HEK293 (cell line): ENCODE measurements around the gene SLC66A2.

Experiments used
- GLIS2 ChIP-seq: fragments of 450-650 bp; formaldehyde crosslinking; IDR thresholded peaks from 2 replicates; pipeline ENCODE4 v1.5.1; 2016; ENCODE audit warnings: missing biosample characterization, missing genetic modification characterization
- PRDM1 ChIP-seq: fragments of 450-650 bp; formaldehyde crosslinking; IDR thresholded peaks from 2 replicates; pipeline ENCODE4; 2016; ENCODE audit warnings: missing biosample characterization, missing genetic modification characterization
- REPIN1 ChIP-seq: fragments of 450-650 bp; formaldehyde crosslinking; IDR thresholded peaks from 2 replicates; pipeline ENCODE4 v1.5.1; 2017; ENCODE audit warnings: missing biosample characterization, missing genetic modification characterization, low read depth
- ZFP3 ChIP-seq: fragments of 450-650 bp; formaldehyde crosslinking; IDR thresholded peaks from 2 replicates; pipeline ENCODE4 v1.5.1; 2016; ENCODE audit warnings: low read depth, missing biosample characterization, missing genetic modification characterization
- ZNF274 ChIP-seq, 2 experiments: fragments of 200-500 bp in 1 of 2; fragments of 450-650 bp in 1 of 2; sonication (Bioruptor generic) in 1 of 2; formaldehyde crosslinking in 1 of 2; IDR thresholded peaks; 2 replicates each; pipeline versions ENCODE4 v1.5.1 to v1.6.1; 2014 to 2016; ENCODE audit warnings: borderline replicate concordance in 1 of 2, inconsistent platforms in 1 of 2, low read length in 1 of 2, missing biosample characterization in 1 of 2, missing genetic modification characterization in 1 of 2
- ZNF362 ChIP-seq: fragments of 450-650 bp; formaldehyde crosslinking; IDR thresholded peaks from 2 replicates; pipeline ENCODE4 v1.5.1; 2016; ENCODE audit warnings: missing biosample characterization, missing genetic modification characterization
- ZNF404 ChIP-seq: fragments of 450-650 bp; formaldehyde crosslinking; IDR thresholded peaks from 2 replicates; pipeline ENCODE4 v1.5.1; 2017; ENCODE audit warnings: missing biosample characterization, missing genetic modification characterization
- TF ChIP-seq, protein P1 (sequence below): fragments of 450-650 bp; formaldehyde crosslinking; IDR thresholded peaks from 2 replicates; pipeline ENCODE4 v1.5.1; 2016; ENCODE audit warnings: missing biosample characterization, missing genetic modification characterization

DNA sequence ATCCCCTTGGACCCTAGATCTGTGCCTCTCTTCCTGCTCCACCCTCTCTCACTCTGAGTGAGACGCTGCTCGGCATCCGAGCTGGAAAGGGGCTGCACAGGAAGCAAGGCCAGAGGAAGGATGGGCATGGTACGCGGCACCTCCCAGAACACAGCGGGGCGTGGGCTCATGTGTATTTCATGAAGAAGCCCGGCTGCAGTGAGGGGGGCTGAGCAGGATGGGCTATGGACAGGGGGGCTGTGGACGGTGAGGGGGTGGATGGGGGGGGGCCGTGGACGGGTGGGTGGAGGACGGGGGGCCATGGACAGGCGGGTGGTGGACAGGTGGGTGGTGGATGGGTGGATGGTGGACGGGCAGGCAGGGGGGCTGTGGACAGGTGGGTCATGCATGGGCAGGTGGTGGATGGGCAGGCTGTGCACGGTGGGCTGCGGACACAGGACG lies 28.5 kb downstream of the SLC66A2 start:
- TF ChIP-seq GLIS2 (tag by site-specific recombination) (no peak), ZFP3 (tag by site-specific recombination) (no peak), ZNF362 (tag by site-specific recombination) (no peak), ZNF274 (IDR thresholded peaks at IDR 0.05; ENCODE audit: low read length) (no peak), ZNF274 (tag by site-specific recombination; IDR thresholded peaks at IDR 0.05; ENCODE audit: borderline replicate concordance) (no peak), ZNF404 (tag by site-specific recombination) (no peak), REPIN1 (tag by site-specific recombination) (no peak), PRDM1 (tag by site-specific recombination) (no peak)
- TF ChIP-seq, protein P1, sequence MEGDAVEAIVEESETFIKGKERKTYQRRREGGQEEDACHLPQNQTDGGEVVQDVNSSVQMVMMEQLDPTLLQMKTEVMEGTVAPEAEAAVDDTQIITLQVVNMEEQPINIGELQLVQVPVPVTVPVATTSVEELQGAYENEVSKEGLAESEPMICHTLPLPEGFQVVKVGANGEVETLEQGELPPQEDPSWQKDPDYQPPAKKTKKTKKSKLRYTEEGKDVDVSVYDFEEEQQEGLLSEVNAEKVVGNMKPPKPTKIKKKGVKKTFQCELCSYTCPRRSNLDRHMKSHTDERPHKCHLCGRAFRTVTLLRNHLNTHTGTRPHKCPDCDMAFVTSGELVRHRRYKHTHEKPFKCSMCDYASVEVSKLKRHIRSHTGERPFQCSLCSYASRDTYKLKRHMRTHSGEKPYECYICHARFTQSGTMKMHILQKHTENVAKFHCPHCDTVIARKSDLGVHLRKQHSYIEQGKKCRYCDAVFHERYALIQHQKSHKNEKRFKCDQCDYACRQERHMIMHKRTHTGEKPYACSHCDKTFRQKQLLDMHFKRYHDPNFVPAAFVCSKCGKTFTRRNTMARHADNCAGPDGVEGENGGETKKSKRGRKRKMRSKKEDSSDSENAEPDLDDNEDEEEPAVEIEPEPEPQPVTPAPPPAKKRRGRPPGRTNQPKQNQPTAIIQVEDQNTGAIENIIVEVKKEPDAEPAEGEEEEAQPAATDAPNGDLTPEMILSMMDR, result no peak
